Ishikawa (cell line): ENCODE data around the gene ASCC1.

Experiments
- CEBPB ChIP-seq: IDR thresholded peaks from 2 replicates; pipeline ENCODE4 v1.6.1; 2012
- CREB1 ChIP-seq: IDR thresholded peaks from 2 replicates; pipeline ENCODE4 v1.6.1; 2012; ENCODE audit warnings: low read depth
- EGR1 ChIP-seq: IDR thresholded peaks from 2 replicates; pipeline ENCODE4 v1.6.1; 2012
- EP300 ChIP-seq: IDR thresholded peaks from 2 replicates; pipeline ENCODE4 v1.6.1; 2012; ENCODE audit warnings: borderline replicate concordance
- FOXM1 ChIP-seq: IDR thresholded peaks from 2 replicates; pipeline ENCODE4 v1.6.1; 2012; ENCODE audit warnings: low read depth, borderline replicate concordance
- MAX ChIP-seq: IDR thresholded peaks from 2 replicates; pipeline ENCODE4 v1.6.1; 2012
- NFIC ChIP-seq: IDR thresholded peaks from 2 replicates; pipeline ENCODE4 v1.6.1; 2012
- RAD21 ChIP-seq: IDR thresholded peaks from 2 replicates; pipeline ENCODE4 v1.6.1; 2012; ENCODE audit warnings: low read depth
- REST ChIP-seq: IDR thresholded peaks from 2 replicates; pipeline ENCODE4 v1.6.1; 2012; ENCODE audit warnings: low read depth, mild to moderate bottlenecking
- TAF1 ChIP-seq: IDR thresholded peaks from 2 replicates; pipeline ENCODE4 v1.6.1; 2012; ENCODE audit warnings: low read depth, mild to moderate bottlenecking
- TCF12 ChIP-seq: IDR thresholded peaks from 2 replicates; pipeline ENCODE4 v1.6.1; 2012; ENCODE audit warnings: low read depth
- TEAD4 ChIP-seq: IDR thresholded peaks from 2 replicates; pipeline ENCODE4 v1.6.1; 2012
- USF1 ChIP-seq: IDR thresholded peaks from 2 replicates; pipeline ENCODE4 v1.6.1; 2012
- YY1 ChIP-seq: IDR thresholded peaks from 2 replicates; pipeline ENCODE4 v1.6.1; 2012; ENCODE audit warnings: low read depth
- ZBTB7A ChIP-seq: IDR thresholded peaks from 2 replicates; pipeline ENCODE4 v1.6.1; 2012; ENCODE audit warnings: low read depth

Gene ASCC1

GRCh38 chr10:72074574-72075375, 141.3 kb downstream of the ASCC1 start:
- TF ChIP-seq FOXM1 (no peak), RAD21 (no peak), TEAD4 (no peak), EGR1 (no peak), MAX (no peak), TCF12 (no peak), YY1 (no peak)

GRCh38 chr10:72073708-72074573, 142.1 kb downstream of the ASCC1 start:
- TF ChIP-seq CREB1: no peak
- no peak for TF ChIP-seq REST
- no peak for TF ChIP-seq YY1
- TF ChIP-seq MAX: no peak
- no peak for TF ChIP-seq CEBPB
- TF ChIP-seq TEAD4: no peak
- TF ChIP-seq EGR1: no peak
- no peak for TF ChIP-seq FOXM1
- no peak for TF ChIP-seq USF1
- TF ChIP-seq TAF1: no peak
- no peak for TF ChIP-seq NFIC
- no peak for TF ChIP-seq ZBTB7A
- no peak for TF ChIP-seq TCF12

- TF ChIP-seq EGR1 (no peak), YY1 (no peak), REST (no peak), ZBTB7A (no peak), NFIC (no peak), EP300 (no peak), CREB1 (no peak), TCF12 (no peak), USF1 (no peak)
Measured at GRCh38 chr10:72072639-72073038, 143.4 kb downstream of the ASCC1 start.

- TF ChIP-seq TEAD4: no peak
Measured at GRCh38 chr10:72072046-72072445, 144.0 kb downstream of the ASCC1 start.

GRCh38 chr10:72069751-72070526, 146.1 kb downstream of the ASCC1 start:
- peak; percentile 43; the same call in 1 of the 2 replicates for TF ChIP-seq RAD21
- TF ChIP-seq USF1: no peak
- TF ChIP-seq TEAD4: no peak
